ENCODE data around the gene SPPL2B. TPM values are rescaled to one million over a fixed set of nuclear protein-coding genes. Genes with fewer than 3 reads are reported as not detected.

SPPL2B gene
- polyA plus RNA-seq, 1 donor from 2014 or later = 68.7 TPM

DNA sequence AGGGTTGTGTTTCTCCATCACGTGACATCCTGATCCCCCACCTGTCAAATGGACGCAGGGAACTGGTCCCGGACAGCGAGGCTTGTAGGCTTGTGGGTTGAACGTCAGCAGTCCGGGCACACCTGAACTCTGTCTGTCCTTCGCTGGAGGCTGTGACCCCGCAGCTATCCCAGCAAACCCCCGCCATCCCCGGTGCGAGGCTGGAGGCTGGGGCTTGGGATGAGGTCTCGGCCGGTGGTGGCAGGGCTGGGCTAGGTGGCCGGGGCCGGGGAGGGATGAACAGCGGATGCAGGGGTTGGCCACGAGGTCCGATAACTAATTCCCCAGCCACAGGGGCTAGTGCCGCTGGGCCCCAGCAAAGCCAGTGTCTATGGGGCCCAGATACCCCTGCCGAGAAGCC, 8.9 kb upstream of the SPPL2B start:
- Histone ChIP-seq H3K36me3 (ENCODE audit: insufficient read depth, low read length) (no peaks in the 10 kb centered on the region), H2AFZ (ENCODE audit: low read depth, low read length) (no peak overlapping the region), H3K27ac (ENCODE audit: low read length) (no peak overlapping the region), H3K4me3 (ENCODE audit: low read length) (no peak overlapping the region), H3K9ac (ENCODE audit: low read length) (no peak overlapping the region), H3F3A (ENCODE audit: insufficient read depth, low read length, poor library complexity, severe bottlenecking) (no peaks in the 10 kb centered on the region), H3K27me3 (ENCODE audit: insufficient read depth, low read depth, low read length) (no peaks in the 10 kb centered on the region), H3K4me2 (ENCODE audit: low read length) (no peak overlapping the region), H3K9me2 (ENCODE audit: insufficient read depth, low read length) (no peaks in the 10 kb centered on the region), H3K79me2 (replicated peaks; ENCODE audit: insufficient read depth, low read length) (no peaks in the 10 kb centered on the region), H3K9me3 (ENCODE audit: low read length) (no peaks in the 10 kb centered on the region), H4K20me1 (ENCODE audit: insufficient read depth) (no peaks in the 10 kb centered on the region)
- TF ChIP-seq EP300 (conservative IDR thresholded peaks at IDR 0.05; ENCODE audit: poor library complexity, severe bottlenecking) = no peak
- no peak for TF ChIP-seq EZH2 (IDR thresholded peaks at IDR 0.05; ENCODE audit: borderline replicate concordance, insufficient read depth, low read length, poor library complexity, severe bottlenecking)
- TF ChIP-seq POLR2AphosphoS5 (IDR thresholded peaks at IDR 0.05) = no peak
- no peak for TF ChIP-seq RAD21 (conservative IDR thresholded peaks at IDR 0.05)
- no peak for TF ChIP-seq SMC3 (conservative IDR thresholded peaks at IDR 0.05; ENCODE audit: poor library complexity)
- TF ChIP-seq, protein P1, sequence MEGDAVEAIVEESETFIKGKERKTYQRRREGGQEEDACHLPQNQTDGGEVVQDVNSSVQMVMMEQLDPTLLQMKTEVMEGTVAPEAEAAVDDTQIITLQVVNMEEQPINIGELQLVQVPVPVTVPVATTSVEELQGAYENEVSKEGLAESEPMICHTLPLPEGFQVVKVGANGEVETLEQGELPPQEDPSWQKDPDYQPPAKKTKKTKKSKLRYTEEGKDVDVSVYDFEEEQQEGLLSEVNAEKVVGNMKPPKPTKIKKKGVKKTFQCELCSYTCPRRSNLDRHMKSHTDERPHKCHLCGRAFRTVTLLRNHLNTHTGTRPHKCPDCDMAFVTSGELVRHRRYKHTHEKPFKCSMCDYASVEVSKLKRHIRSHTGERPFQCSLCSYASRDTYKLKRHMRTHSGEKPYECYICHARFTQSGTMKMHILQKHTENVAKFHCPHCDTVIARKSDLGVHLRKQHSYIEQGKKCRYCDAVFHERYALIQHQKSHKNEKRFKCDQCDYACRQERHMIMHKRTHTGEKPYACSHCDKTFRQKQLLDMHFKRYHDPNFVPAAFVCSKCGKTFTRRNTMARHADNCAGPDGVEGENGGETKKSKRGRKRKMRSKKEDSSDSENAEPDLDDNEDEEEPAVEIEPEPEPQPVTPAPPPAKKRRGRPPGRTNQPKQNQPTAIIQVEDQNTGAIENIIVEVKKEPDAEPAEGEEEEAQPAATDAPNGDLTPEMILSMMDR (IDR thresholded peaks at IDR 0.05; ENCODE audit: poor library complexity, severe bottlenecking) = no peak
- TF ChIP-seq, protein P2, sequence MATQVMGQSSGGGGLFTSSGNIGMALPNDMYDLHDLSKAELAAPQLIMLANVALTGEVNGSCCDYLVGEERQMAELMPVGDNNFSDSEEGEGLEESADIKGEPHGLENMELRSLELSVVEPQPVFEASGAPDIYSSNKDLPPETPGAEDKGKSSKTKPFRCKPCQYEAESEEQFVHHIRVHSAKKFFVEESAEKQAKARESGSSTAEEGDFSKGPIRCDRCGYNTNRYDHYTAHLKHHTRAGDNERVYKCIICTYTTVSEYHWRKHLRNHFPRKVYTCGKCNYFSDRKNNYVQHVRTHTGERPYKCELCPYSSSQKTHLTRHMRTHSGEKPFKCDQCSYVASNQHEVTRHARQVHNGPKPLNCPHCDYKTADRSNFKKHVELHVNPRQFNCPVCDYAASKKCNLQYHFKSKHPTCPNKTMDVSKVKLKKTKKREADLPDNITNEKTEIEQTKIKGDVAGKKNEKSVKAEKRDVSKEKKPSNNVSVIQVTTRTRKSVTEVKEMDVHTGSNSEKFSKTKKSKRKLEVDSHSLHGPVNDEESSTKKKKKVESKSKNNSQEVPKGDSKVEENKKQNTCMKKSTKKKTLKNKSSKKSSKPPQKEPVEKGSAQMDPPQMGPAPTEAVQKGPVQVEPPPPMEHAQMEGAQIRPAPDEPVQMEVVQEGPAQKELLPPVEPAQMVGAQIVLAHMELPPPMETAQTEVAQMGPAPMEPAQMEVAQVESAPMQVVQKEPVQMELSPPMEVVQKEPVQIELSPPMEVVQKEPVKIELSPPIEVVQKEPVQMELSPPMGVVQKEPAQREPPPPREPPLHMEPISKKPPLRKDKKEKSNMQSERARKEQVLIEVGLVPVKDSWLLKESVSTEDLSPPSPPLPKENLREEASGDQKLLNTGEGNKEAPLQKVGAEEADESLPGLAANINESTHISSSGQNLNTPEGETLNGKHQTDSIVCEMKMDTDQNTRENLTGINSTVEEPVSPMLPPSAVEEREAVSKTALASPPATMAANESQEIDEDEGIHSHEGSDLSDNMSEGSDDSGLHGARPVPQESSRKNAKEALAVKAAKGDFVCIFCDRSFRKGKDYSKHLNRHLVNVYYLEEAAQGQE (IDR thresholded peaks at IDR 0.05; ENCODE audit: borderline replicate concordance) = no peak
- no peak for TF ChIP-seq TAF1 (IDR thresholded peaks at IDR 0.05; ENCODE audit: low read depth)
- TF ChIP-seq MXI1 (conservative IDR thresholded peaks at IDR 0.05; ENCODE audit: poor library complexity, severe bottlenecking) = no peak

DNA sequence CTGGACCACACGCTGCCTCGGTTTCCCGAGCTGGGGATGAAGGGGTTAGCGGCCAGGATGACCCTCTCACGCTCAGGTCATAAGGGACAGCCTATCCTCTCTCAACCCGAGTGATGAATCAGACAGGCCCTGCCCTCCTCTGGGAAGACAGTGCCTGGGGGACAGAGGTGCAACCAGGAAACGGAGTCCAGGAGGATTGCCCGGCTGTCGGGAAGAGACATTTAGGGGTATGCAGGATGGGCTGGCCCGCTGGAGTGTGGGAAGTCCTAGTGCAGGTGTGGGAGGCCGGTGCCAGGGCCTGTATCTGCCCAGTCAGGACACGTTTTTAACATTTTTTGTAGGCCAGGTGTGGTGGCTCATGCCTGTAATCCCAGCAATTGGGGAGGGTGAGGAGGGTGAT, 8.4 kb upstream of the SPPL2B start:
- Histone ChIP-seq H3K27ac (ENCODE audit: low read length) (no peak overlapping the region), H3F3A (ENCODE audit: insufficient read depth, low read length, poor library complexity, severe bottlenecking) (no peaks in the 10 kb centered on the region), H2AFZ (ENCODE audit: low read depth, low read length) (no peak overlapping the region), H3K9me3 (ENCODE audit: low read length) (no peaks in the 10 kb centered on the region), H3K79me2 (replicated peaks; ENCODE audit: insufficient read depth, low read length) (no peaks in the 10 kb centered on the region), H3K36me3 (ENCODE audit: insufficient read depth, low read length) (no peaks in the 10 kb centered on the region), H4K20me1 (ENCODE audit: insufficient read depth) (no peaks in the 10 kb centered on the region), H3K9ac (ENCODE audit: low read length) (no peak overlapping the region), H3K4me2 (ENCODE audit: low read length) (no peak overlapping the region), H3K9me2 (ENCODE audit: insufficient read depth, low read length) (no peaks in the 10 kb centered on the region), H3K27me3 (ENCODE audit: insufficient read depth, low read depth, low read length) (no peaks in the 10 kb centered on the region), H3K4me3 (ENCODE audit: low read length) (no peak overlapping the region)
- TF ChIP-seq TAF1 (IDR thresholded peaks at IDR 0.05; ENCODE audit: low read depth) (no peak), MXI1 (conservative IDR thresholded peaks at IDR 0.05; ENCODE audit: poor library complexity, severe bottlenecking) (no peak), POLR2AphosphoS5 (IDR thresholded peaks at IDR 0.05) (no peak), SMC3 (conservative IDR thresholded peaks at IDR 0.05; ENCODE audit: poor library complexity) (no peak)
- TF ChIP-seq, protein P2 (IDR thresholded peaks at IDR 0.05; ENCODE audit: borderline replicate concordance) = no peak
- TF ChIP-seq, protein P1 (IDR thresholded peaks at IDR 0.05; ENCODE audit: poor library complexity, severe bottlenecking) = no peak
